Measurements from ENCODE around the gene KNOP1. TPM values are rescaled to one million over a fixed set of nuclear protein-coding genes. Genes with fewer than 3 reads are reported as not detected.

The KNOP1 gene
- total RNA-seq, 1 experiment from 2014 or later, result 99.0 TPM

DNA sequence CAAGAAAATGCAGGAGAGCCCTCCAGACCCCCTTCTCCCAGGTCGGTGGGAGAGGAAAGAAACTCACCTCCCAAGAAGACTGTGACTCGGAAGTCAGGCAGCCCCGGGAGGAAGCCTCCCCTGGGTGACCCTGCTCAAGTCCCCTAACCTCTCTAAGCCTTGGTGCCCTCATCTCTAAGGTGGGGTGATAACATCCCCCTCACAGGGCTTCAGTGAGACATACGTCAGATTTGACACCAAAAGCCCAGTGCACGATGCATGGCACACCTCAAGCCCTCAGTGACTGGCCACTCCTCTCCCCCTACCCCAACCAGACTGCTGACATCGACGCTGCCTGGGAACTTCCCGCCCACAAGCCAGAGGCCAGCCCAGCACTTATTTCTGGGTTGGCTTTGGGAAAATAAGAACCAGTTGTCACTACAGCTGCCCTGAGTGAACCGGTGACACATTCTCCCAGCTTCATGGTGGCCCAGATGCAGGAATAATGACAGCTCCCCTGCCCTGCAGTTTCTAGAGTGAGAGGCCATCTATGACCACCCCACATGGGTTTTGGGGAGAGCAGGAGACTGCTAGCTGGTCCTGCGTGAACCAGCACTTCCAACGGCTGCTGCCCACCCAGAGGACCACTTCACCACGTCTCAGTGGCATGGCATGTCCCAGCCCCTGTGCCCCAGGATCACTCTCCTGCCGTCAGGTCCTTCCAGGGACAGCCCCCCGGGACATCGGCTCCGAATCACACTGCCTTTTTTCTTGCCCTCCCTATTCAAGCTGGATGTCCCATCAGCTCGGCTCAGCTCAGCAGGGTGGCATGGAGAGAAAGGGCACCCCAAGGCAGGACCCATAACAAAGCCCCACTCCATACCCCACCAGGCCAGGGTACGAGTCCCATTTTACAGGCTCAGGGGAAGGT, 9.5 kb downstream of the KNOP1 start:
- TF ChIP-seq, protein P1, sequence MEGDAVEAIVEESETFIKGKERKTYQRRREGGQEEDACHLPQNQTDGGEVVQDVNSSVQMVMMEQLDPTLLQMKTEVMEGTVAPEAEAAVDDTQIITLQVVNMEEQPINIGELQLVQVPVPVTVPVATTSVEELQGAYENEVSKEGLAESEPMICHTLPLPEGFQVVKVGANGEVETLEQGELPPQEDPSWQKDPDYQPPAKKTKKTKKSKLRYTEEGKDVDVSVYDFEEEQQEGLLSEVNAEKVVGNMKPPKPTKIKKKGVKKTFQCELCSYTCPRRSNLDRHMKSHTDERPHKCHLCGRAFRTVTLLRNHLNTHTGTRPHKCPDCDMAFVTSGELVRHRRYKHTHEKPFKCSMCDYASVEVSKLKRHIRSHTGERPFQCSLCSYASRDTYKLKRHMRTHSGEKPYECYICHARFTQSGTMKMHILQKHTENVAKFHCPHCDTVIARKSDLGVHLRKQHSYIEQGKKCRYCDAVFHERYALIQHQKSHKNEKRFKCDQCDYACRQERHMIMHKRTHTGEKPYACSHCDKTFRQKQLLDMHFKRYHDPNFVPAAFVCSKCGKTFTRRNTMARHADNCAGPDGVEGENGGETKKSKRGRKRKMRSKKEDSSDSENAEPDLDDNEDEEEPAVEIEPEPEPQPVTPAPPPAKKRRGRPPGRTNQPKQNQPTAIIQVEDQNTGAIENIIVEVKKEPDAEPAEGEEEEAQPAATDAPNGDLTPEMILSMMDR (IDR thresholded peaks at IDR 0.05; ENCODE audit: unreplicated experiment), result no peak
- peak overlapping the region; percentile 35 for H3K27ac Mint-ChIP-seq (ENCODE audit: unreplicated experiment)

DNA sequence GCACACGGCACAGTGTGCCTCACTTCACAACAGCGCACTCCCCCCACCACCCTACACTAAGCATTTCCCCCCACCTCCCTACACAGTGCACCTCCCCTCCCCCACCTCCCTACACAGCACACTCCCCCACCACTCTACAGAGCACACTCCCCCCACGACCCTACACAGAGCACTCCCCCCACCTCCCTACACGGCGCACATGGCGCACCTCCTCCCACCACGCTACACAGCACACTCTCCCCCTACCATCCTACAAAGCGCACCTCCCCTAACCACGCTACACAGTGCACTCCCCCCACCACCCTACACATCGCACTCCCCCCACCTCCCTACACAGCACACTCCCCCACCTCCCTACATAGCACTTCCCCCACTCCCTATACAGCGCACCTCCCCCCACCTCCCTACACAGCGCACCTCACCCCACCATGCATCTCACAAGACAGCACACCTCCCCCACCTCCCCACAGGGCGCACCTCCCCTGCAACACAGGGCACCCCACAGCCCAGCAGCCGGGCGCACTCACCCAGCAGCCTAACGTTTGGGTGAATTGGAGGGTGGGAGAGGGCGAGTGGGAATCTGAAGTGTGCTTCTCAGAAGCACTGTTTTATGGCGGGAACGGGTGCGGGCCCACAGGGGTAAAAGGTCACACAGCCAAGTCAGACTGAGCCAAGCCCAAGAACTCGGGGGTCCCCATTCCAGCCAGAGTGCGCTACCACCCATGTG, 10.3 kb downstream of the KNOP1 start:
- intact Hi-C loops (cut with micrococcal nuclease; ENCODE audit: unreplicated experiment), result no loop called here
- Mint-ChIP-seq H3K4me1 (ENCODE audit: low read depth, unreplicated experiment) (peaks cover 29% of the 10 kb centered on the region), H3K36me3 (ENCODE audit: insufficient read depth, unreplicated experiment) (peaks cover 88% of the 10 kb centered on the region), H3K27me3 (ENCODE audit: unreplicated experiment) (no peaks in the 10 kb centered on the region), H3K27ac (ENCODE audit: unreplicated experiment) (peak overlapping the region; percentile 35), H3K9me3 (ENCODE audit: low read depth, unreplicated experiment) (no peaks in the 10 kb centered on the region), H3K4me3 (ENCODE audit: low read depth, unreplicated experiment) (no peak overlapping the region)
- no peak for DNase-seq
- CTCF ChIA-PET, result interaction anchor here (0.5 kb wide), 1 partner anchor 137 kb away, joined by 3 read pairs; no protein-coding TSS in a partner anchor
- TF ChIP-seq, protein P1 (IDR thresholded peaks at IDR 0.05; ENCODE audit: unreplicated experiment), result no peak
- no TSS peak for BruUV-seq (replicated peaks)

More for the DNA sequence above, 9.5 kb downstream of the KNOP1 start:
- no peak for DNase-seq
- H3K4me3 Mint-ChIP-seq (ENCODE audit: low read depth, unreplicated experiment), result no peak overlapping the region
- H3K36me3 Mint-ChIP-seq (ENCODE audit: insufficient read depth, unreplicated experiment), result peaks cover 87% of the 10 kb centered on the region
- no peaks in the 10 kb centered on the region for H3K9me3 Mint-ChIP-seq (ENCODE audit: low read depth, unreplicated experiment)
- no TSS peak for BruUV-seq (replicated peaks)
- intact Hi-C loops (cut with micrococcal nuclease; ENCODE audit: unreplicated experiment), result no loop called here
- peaks cover 29% of the 10 kb centered on the region for H3K4me1 Mint-ChIP-seq (ENCODE audit: low read depth, unreplicated experiment)
- no peaks in the 10 kb centered on the region for H3K27me3 Mint-ChIP-seq (ENCODE audit: unreplicated experiment)
- CTCF ChIA-PET, result interaction anchor here (0.5 kb wide), 1 partner anchor 136 kb away, joined by 3 read pairs; no protein-coding TSS in a partner anchor

DNA sequence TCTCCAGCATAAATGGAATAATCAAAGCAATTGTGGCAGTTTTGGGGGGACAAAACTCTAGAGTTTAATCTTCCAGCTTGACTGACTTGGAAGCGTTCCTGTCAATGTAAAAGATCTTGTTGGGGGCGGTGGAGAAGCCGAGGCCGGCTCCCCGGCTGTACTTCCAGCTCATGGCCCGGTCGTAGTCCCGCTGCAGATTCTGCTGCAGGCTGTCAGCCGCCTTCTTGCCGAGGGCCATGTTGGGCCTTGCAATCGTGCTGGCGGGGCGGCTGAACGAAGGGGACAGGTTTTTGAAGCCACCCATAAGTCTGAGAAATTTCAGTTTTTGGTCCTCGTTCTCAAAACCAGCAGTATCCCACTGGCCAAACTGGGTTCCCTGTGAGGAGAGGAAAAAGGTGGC, 11.2 kb downstream of the KNOP1 start:
- BruUV-seq (replicated peaks), result TSS peak; percentile 22
- DNase-seq, result no peak
- TF ChIP-seq, protein P1 (IDR thresholded peaks at IDR 0.05; ENCODE audit: unreplicated experiment), result no peak
- Mint-ChIP-seq H3K27ac (ENCODE audit: unreplicated experiment) (no peak overlapping the region), H3K36me3 (ENCODE audit: insufficient read depth, unreplicated experiment) (peaks cover 89% of the 10 kb centered on the region), H3K4me1 (ENCODE audit: low read depth, unreplicated experiment) (peaks cover 26% of the 10 kb centered on the region), H3K9me3 (ENCODE audit: low read depth, unreplicated experiment) (no peaks in the 10 kb centered on the region), H3K4me3 (ENCODE audit: low read depth, unreplicated experiment) (no peak overlapping the region), H3K27me3 (ENCODE audit: unreplicated experiment) (no peaks in the 10 kb centered on the region)
- CTCF ChIA-PET, result no interaction called here
- intact Hi-C loops (cut with micrococcal nuclease; ENCODE audit: unreplicated experiment), result no loop called here

DNA sequence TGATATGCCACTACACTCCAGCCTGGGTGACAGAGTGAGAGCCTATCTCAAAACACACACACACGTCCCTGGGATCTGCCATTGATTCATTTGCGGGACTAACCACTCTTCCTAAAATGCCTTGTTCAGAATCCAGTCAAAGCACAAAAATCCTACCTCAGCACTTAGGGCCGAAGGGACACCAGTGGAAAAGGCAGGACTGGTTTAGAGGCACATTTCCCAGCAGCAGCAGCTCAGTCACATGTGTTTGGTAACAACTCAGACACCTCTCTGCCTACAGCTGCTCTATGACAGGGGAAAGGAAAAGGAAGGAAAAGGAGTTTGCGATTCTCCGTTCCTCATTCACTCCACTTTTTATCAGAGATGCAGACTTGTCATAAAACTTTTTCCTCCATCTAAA, 12.2 kb downstream of the KNOP1 start:
- Mint-ChIP-seq H3K4me1 (ENCODE audit: low read depth, unreplicated experiment) (peaks cover 24% of the 10 kb centered on the region), H3K36me3 (ENCODE audit: insufficient read depth, unreplicated experiment) (peaks cover 80% of the 10 kb centered on the region), H3K27me3 (ENCODE audit: unreplicated experiment) (no peaks in the 10 kb centered on the region), H3K4me3 (ENCODE audit: low read depth, unreplicated experiment) (no peak overlapping the region), H3K27ac (ENCODE audit: unreplicated experiment) (no peak overlapping the region), H3K9me3 (ENCODE audit: low read depth, unreplicated experiment) (no peaks in the 10 kb centered on the region)
- no peak for DNase-seq
- intact Hi-C loops (cut with micrococcal nuclease; ENCODE audit: unreplicated experiment), result no loop called here
- BruUV-seq (replicated peaks), result no TSS peak
- TF ChIP-seq, protein P1 (IDR thresholded peaks at IDR 0.05; ENCODE audit: unreplicated experiment), result no peak
- CTCF ChIA-PET, result no interaction called here

All from Calu3 (cell line).